SK-N-SH treated with all-trans-retinoic acid at 6 μM for 48 hours (cell line): Measurements from ENCODE around the gene ANXA3.

Source experiments
- BACH2 ChIP-seq: fragments of 250-450 bp; sonication (Bioruptor Pico); IDR thresholded peaks from 2 replicates; pipeline ENCODE4 v1.9.0; 2021; ENCODE audit warnings: mild to moderate bottlenecking, borderline replicate concordance
- CREB5 ChIP-seq: fragments of 250-450 bp; sonication (Bioruptor Pico); IDR thresholded peaks from 2 replicates; pipeline ENCODE4 v1.5.1; 2020; ENCODE audit warnings: low read depth, mild to moderate bottlenecking, moderate library complexity
- CSDC2 ChIP-seq: fragments of 250-450 bp; sonication (Bioruptor Pico); IDR thresholded peaks from 2 replicates; pipeline ENCODE4 v1.5.0; 2020; ENCODE audit warnings: mild to moderate bottlenecking, moderate library complexity
- ISL1 ChIP-seq: fragments of 250-450 bp; sonication (Bioruptor Pico); IDR thresholded peaks from 2 replicates; pipeline ENCODE4 v2.1.2; 2022; ENCODE audit warnings: mild to moderate bottlenecking, moderate library complexity
- OSR1 ChIP-seq: fragments of 250-450 bp; sonication (Bioruptor Pico); IDR thresholded peaks from 2 replicates; pipeline ENCODE4 v1.8.0; 2022; ENCODE audit warnings: moderate library complexity, mild to moderate bottlenecking, inconsistent platforms
- PATZ1 ChIP-seq: fragments of 250-450 bp; sonication (Bioruptor Pico); IDR thresholded peaks from 2 replicates; pipeline ENCODE4 v1.8.0; 2020; ENCODE audit warnings: mild to moderate bottlenecking, moderate library complexity, borderline replicate concordance
- PPARA ChIP-seq: fragments of 250-450 bp; sonication (Bioruptor Pico); IDR thresholded peaks from 2 replicates; pipeline ENCODE4 v1.5.0; 2020; ENCODE audit warnings: mild to moderate bottlenecking, borderline replicate concordance
- RARB ChIP-seq: fragments of 250-450 bp; sonication (Bioruptor Pico); IDR thresholded peaks from 2 replicates; pipeline ENCODE4 v1.8.0; 2021; ENCODE audit warnings: mild to moderate bottlenecking, moderate library complexity
- TCF4 ChIP-seq: fragments of 250-450 bp; sonication (Bioruptor Pico); IDR thresholded peaks from 2 replicates; pipeline ENCODE4 v1.8.0; 2021; ENCODE audit warnings: mild to moderate bottlenecking, moderate library complexity, borderline replicate concordance
- TOX ChIP-seq: fragments of 250-450 bp; sonication (Bioruptor Pico); IDR thresholded peaks from 2 replicates; pipeline ENCODE4 v1.8.0; 2021; ENCODE audit warnings: mild to moderate bottlenecking, moderate library complexity, borderline replicate concordance
- ZC3H10 ChIP-seq: fragments of 250-450 bp; sonication (Bioruptor Pico); IDR thresholded peaks from 2 replicates; pipeline ENCODE4 v1.5.1; 2021; ENCODE audit warnings: mild to moderate bottlenecking, moderate library complexity
- ZFP3 ChIP-seq: fragments of 250-450 bp; sonication (Bioruptor Pico); IDR thresholded peaks from 2 replicates; pipeline ENCODE4 v1.5.0; 2020; ENCODE audit warnings: mild to moderate bottlenecking, moderate library complexity
- ZFP30 ChIP-seq: fragments of 450-650 bp; formaldehyde crosslinking; IDR thresholded peaks from 2 replicates; pipeline ENCODE4 v1.5.0; 2022; ENCODE audit warnings: mild to moderate bottlenecking, moderate library complexity
- ZNF8 ChIP-seq: fragments of 450-650 bp; formaldehyde crosslinking; IDR thresholded peaks from 2 replicates; pipeline ENCODE4 v1.5.0; 2020; ENCODE audit warnings: mild to moderate bottlenecking, moderate library complexity

- TF ChIP-seq OSR1, result no peak
- TF ChIP-seq CREB5 (CRISPR knock-in tag), result no peak
- TF ChIP-seq ZC3H10 (CRISPR knock-in tag), result no peak
- no peak for TF ChIP-seq PATZ1
- TF ChIP-seq PPARA (CRISPR knock-in tag), result no peak
- TF ChIP-seq ZNF8, result no peak
- no peak for TF ChIP-seq TOX (CRISPR knock-in tag)
- no peak for TF ChIP-seq BACH2 (CRISPR knock-in tag)
- TF ChIP-seq RARB (CRISPR knock-in tag), result no peak
- TF ChIP-seq ZFP3 (CRISPR knock-in tag), result no peak
- no peak for TF ChIP-seq ZFP30 (CRISPR knock-in tag)
- no peak for TF ChIP-seq TCF4 (CRISPR knock-in tag)
- no peak for TF ChIP-seq ISL1 (CRISPR knock-in tag)
- TF ChIP-seq CSDC2 (CRISPR knock-in tag), result no peak
These were observed 54.5 kb downstream of the ANXA3 start for GRCh38 chr4:78606035-78606434.
